Right forelimb (tissue), 1 donor: ENCODE measurements around the gene USP25.
"Not testable (repeated sequence)": the region's sequence is repeated elsewhere in the genome, so short reads cannot be mapped to it uniquely, and the experiment has no call there.

ENCODE experiments used
- DNase-seq: peaks from one replicate; pipeline ENCODE4 v3.0.0-alpha.2; 2018

USP25 gene

GRCh38 chr21:15735409-15735808 lies 5.6 kb downstream of the USP25 start:
- DNase-seq = no peak

GRCh38 chr21:15735931-15736330 lies 6.1 kb downstream of the USP25 start:
- DNase-seq = not testable (repeated sequence)

- DNase-seq = not testable (repeated sequence)
These were observed 9.0 kb downstream of the USP25 start for GRCh38 chr21:15738779-15739178.

GRCh38 chr21:15740383-15740782 lies 10.6 kb downstream of the USP25 start:
- DNase-seq = no peak

GRCh38 chr21:15741510-15741909 lies 11.7 kb downstream of the USP25 start:
- DNase-seq = no peak

- no peak for DNase-seq
These were observed 12.4 kb downstream of the USP25 start for GRCh38 chr21:15742052-15742670.

GRCh38 chr21:15742694-15743093 lies 12.9 kb downstream of the USP25 start:
- no peak for DNase-seq

GRCh38 chr21:15743593-15743992 lies 13.8 kb downstream of the USP25 start:
- no peak for DNase-seq

- no peak for DNase-seq
These were observed 15.1 kb downstream of the USP25 start for GRCh38 chr21:15744926-15745325.

GRCh38 chr21:15748586-15748985 lies 18.8 kb downstream of the USP25 start:
- no peak for DNase-seq

- no peak for DNase-seq
These were observed 19.5 kb downstream of the USP25 start for GRCh38 chr21:15749082-15749860.

- no peak for DNase-seq
These were observed 20.0 kb downstream of the USP25 start for GRCh38 chr21:15749861-15750159.

- DNase-seq = no peak
These were observed 21.3 kb downstream of the USP25 start for GRCh38 chr21:15751037-15751436.

GRCh38 chr21:15751546-15751945 lies 21.8 kb downstream of the USP25 start:
- no peak for DNase-seq

- DNase-seq = no peak
These were observed 23.1 kb downstream of the USP25 start for GRCh38 chr21:15752763-15753407.

- DNase-seq = no peak
These were observed 24.0 kb downstream of the USP25 start for GRCh38 chr21:15753741-15754140.

- DNase-seq = no peak
These were observed 24.9 kb downstream of the USP25 start for GRCh38 chr21:15754640-15755039.

- no peak for DNase-seq
These were observed 25.3 kb downstream of the USP25 start for GRCh38 chr21:15755125-15755524.

GRCh38 chr21:15759469-15759868 lies 29.7 kb downstream of the USP25 start:
- no peak for DNase-seq

GRCh38 chr21:15761507-15762100 lies 31.8 kb downstream of the USP25 start:
- no peak for DNase-seq

GRCh38 chr21:15763359-15763758 lies 33.6 kb downstream of the USP25 start:
- no peak for DNase-seq

- no peak for DNase-seq
These were observed 35.1 kb downstream of the USP25 start for GRCh38 chr21:15764878-15765277.

- DNase-seq = no peak
These were observed 37.3 kb downstream of the USP25 start for GRCh38 chr21:15766952-15767603.
